Vagina (tissue), 2 donors: ENCODE results near the gene PRG3.

Experiments
- POLR2A ChIP-seq, 2 donors: fragments of 450-650 bp; IDR thresholded peaks; one replicate each; pipeline ENCODE4 v1.6.1; 2017; ENCODE audit warnings: antibody characterized with exemption in 2 of 2, mild to moderate bottlenecking in 2 of 2, moderate library complexity in 2 of 2
- POLR2AphosphoS5 ChIP-seq, 2 donors: sonication (generic); formaldehyde crosslinking; IDR thresholded peaks; one replicate each; pipeline ENCODE4 v1.9.0; 2017; ENCODE audit warnings: antibody characterized with exemption in 2 of 2, mild to moderate bottlenecking in 2 of 2, low read depth in 1 of 2; ENCODE audit not compliant: insufficient read depth in 1 of 2
- TF ChIP-seq, protein P1 (sequence below), 3 experiments: fragments of 450-650 bp in 2 of 3; fragments of 200-600 bp in 1 of 3; sonication (generic) in 1 of 3; IDR thresholded peaks; one replicate each; pipeline ENCODE4 v1.5.1; 2017 to 2019; ENCODE audit warnings: antibody characterized with exemption in 3 of 3, mild to moderate bottlenecking in 2 of 3, moderate library complexity in 2 of 3

- TF ChIP-seq POLR2A (IDR thresholded peaks at IDR 0.05) (no peak), POLR2AphosphoS5 (IDR thresholded peaks at IDR 0.05; ENCODE audit: insufficient read depth in 1 of 2, low read depth in 1 of 2) (no peak)
- TF ChIP-seq, protein P1, sequence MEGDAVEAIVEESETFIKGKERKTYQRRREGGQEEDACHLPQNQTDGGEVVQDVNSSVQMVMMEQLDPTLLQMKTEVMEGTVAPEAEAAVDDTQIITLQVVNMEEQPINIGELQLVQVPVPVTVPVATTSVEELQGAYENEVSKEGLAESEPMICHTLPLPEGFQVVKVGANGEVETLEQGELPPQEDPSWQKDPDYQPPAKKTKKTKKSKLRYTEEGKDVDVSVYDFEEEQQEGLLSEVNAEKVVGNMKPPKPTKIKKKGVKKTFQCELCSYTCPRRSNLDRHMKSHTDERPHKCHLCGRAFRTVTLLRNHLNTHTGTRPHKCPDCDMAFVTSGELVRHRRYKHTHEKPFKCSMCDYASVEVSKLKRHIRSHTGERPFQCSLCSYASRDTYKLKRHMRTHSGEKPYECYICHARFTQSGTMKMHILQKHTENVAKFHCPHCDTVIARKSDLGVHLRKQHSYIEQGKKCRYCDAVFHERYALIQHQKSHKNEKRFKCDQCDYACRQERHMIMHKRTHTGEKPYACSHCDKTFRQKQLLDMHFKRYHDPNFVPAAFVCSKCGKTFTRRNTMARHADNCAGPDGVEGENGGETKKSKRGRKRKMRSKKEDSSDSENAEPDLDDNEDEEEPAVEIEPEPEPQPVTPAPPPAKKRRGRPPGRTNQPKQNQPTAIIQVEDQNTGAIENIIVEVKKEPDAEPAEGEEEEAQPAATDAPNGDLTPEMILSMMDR (IDR thresholded peaks at IDR 0.05) = no peak
Measured at GRCh38 chr11:57363131-57364080, 17.5 kb downstream of the PRG3 start.
